SK-N-SH (cell line): ENCODE data around the gene VSIG10L. TPM values are rescaled to one million over a fixed set of nuclear protein-coding genes. Genes with fewer than 3 reads are reported as not detected.

Source experiments
- CTCF ChIA-PET: fragments of 300-600, 350-600 bp; formaldehyde crosslinking; extraction: SDS; loops from one replicate; lab custom pipeline; 2021; lab: Yijun Ruan, JAX
- POLR2A ChIA-PET: fragments of 350-600 bp; sonication (Branson Sonifier 250); formaldehyde crosslinking; extraction: SDS; loops from one replicate; lab custom pipeline; 2020; ENCODE audit warnings: antibody characterized with exemption, inconsistent platforms; lab: Yijun Ruan, JAX
- DNase-seq: peaks from one replicate; pipeline ENCODE4 v3.0.0; 2012
- H2AFZ ChIP-seq: fragments of 200-600 bp; sonication (generic); 2 replicates; pipeline ENCODE4 v1.8.1; 2016; ENCODE audit warnings: antibody characterized with exemption, mild to moderate bottlenecking, low read depth
- H3F3A ChIP-seq: fragments of 200-600 bp; sonication (generic); replicated peaks from 2 replicates; pipeline ENCODE3; 2016; ENCODE audit warnings: antibody characterized with exemption, mild to moderate bottlenecking; ENCODE audit not compliant: insufficient read depth
- H3K27ac ChIP-seq, 2 experiments: fragments of 200-500 bp in 1 of 2; fragments of 200-600 bp in 1 of 2; sonication (Bioruptor generic) in 1 of 2; sonication (generic), shearing (Covaris generic) in 1 of 2; 2 replicates each; pipeline versions ENCODE4 v1.5.1 to v1.6.1; 2014 to 2016; ENCODE audit warnings: low read depth in 2 of 2, inconsistent platforms in 1 of 2, low read length in 1 of 2, mild to moderate bottlenecking in 1 of 2, mixed read lengths in 1 of 2
- H3K27me3 ChIP-seq: fragments of 200-600 bp; sonication (generic), shearing (Covaris generic); 2 replicates; pipeline ENCODE4 v1.6.1; 2016; ENCODE audit warnings: mixed run types; ENCODE audit not compliant: insufficient read depth
- H3K36me3 ChIP-seq, 2 experiments: fragments of 200-500 bp in 1 of 2; fragments of 200-600 bp in 1 of 2; sonication (Bioruptor generic) in 1 of 2; sonication (generic) in 1 of 2; replicated peaks in 1 of 2; 2 replicates each; pipeline versions ENCODE3 to v1.5.1; 2014 to 2016; ENCODE audit warnings: low read length in 1 of 2, mild to moderate bottlenecking in 1 of 2; ENCODE audit not compliant: insufficient read depth in 2 of 2, control insufficient read depth in 1 of 2
- H3K4me1 ChIP-seq, 2 experiments: fragments of 200-500 bp in 1 of 2; fragments of 200-600 bp in 1 of 2; sonication (Bioruptor generic) in 1 of 2; sonication (generic), shearing (Covaris generic) in 1 of 2; 2 replicates each; pipeline versions ENCODE4 v1.5.1 to v1.6.1; 2014 to 2016; ENCODE audit warnings: low read depth in 1 of 2, low read length in 1 of 2, mixed run types in 1 of 2; ENCODE audit not compliant: insufficient read depth in 2 of 2, control insufficient read depth in 1 of 2
- H3K4me2 ChIP-seq: fragments of 200-600 bp; sonication (generic), shearing (Covaris generic); 2 replicates; pipeline ENCODE4 v1.6.1; 2017; ENCODE audit warnings: mixed run types
- H3K4me3 ChIP-seq, 2 experiments: fragments of 200-500 bp in 1 of 2; fragments of 200-600 bp in 1 of 2; sonication (Bioruptor generic) in 1 of 2; sonication (generic), shearing (Covaris generic) in 1 of 2; 2 replicates each; pipeline versions ENCODE4 v1.5.1 to v1.8.1; 2014 to 2016; ENCODE audit warnings: low read depth in 2 of 2, inconsistent platforms in 1 of 2, low read length in 1 of 2, mild to moderate bottlenecking in 1 of 2, mixed read lengths in 1 of 2, moderate library complexity in 1 of 2
- H3K79me2 ChIP-seq: fragments of 200-600 bp; sonication (generic); 2 replicates; pipeline ENCODE4 v1.8.1; 2017; ENCODE audit warnings: mild to moderate bottlenecking; ENCODE audit not compliant: insufficient read depth
- H3K9ac ChIP-seq: fragments of 200-600 bp; sonication (generic); 2 replicates; pipeline ENCODE4 v1.6.1; 2017; ENCODE audit warnings: mixed run types
- H3K9me2 ChIP-seq: fragments of 200-600 bp; sonication (generic); 2 replicates; pipeline ENCODE4 v1.6.1; 2017; ENCODE audit warnings: mixed run types
- H3K9me3 ChIP-seq: fragments of 200-600 bp; sonication (generic); 2 replicates; pipeline ENCODE4 v1.6.1; 2017; ENCODE audit warnings: mixed run types, mild to moderate bottlenecking, moderate library complexity
- H4K20me1 ChIP-seq: fragments of 200-600 bp; sonication (generic); 2 replicates; pipeline ENCODE4 v1.6.1; 2017; ENCODE audit warnings: mild to moderate bottlenecking, mixed run types; ENCODE audit not compliant: insufficient read depth
- FOSL2 ChIP-seq: IDR thresholded peaks from 2 replicates; pipeline ENCODE4 v1.4.0; 2012; ENCODE audit warnings: low read depth, mild to moderate bottlenecking, moderate library complexity, borderline replicate concordance
- FOXJ3 ChIP-seq: sonication (generic); formaldehyde crosslinking; IDR thresholded peaks from 2 replicates; pipeline ENCODE4 v1.5.1; 2020; ENCODE audit warnings: mild to moderate bottlenecking, missing genetic modification reagents
- GATA2 ChIP-seq: sonication (generic); formaldehyde crosslinking; IDR thresholded peaks from 2 replicates; pipeline ENCODE4 v1.5.0; 2020; ENCODE audit warnings: mild to moderate bottlenecking, missing genetic modification reagents
- JUND ChIP-seq: IDR thresholded peaks from 2 replicates; pipeline ENCODE4 v1.4.0; 2012
- MEF2A ChIP-seq: IDR thresholded peaks from 2 replicates; pipeline ENCODE4 v1.4.0; 2012; ENCODE audit warnings: low read depth, borderline replicate concordance
- NFIC ChIP-seq: IDR thresholded peaks from 2 replicates; pipeline ENCODE4 v1.4.0; 2012; ENCODE audit warnings: borderline replicate concordance
- NRF1 ChIP-seq: IDR thresholded peaks from 2 replicates; pipeline ENCODE4 v1.6.1; 2012; ENCODE audit warnings: low read depth, mild to moderate bottlenecking, low read length
- RAD21 ChIP-seq: IDR thresholded peaks from 2 replicates; pipeline ENCODE4 v1.6.1; 2012; ENCODE audit warnings: mild to moderate bottlenecking, low read length
- RFX5 ChIP-seq: IDR thresholded peaks from 2 replicates; pipeline ENCODE4 v1.6.1; 2012; ENCODE audit warnings: mild to moderate bottlenecking, improper control_type of control experiment, low read length
- RXRA ChIP-seq: IDR thresholded peaks from 2 replicates; pipeline ENCODE4 v1.4.0; 2012; ENCODE audit warnings: low read depth, mild to moderate bottlenecking, borderline replicate concordance
- SIN3A ChIP-seq: IDR thresholded peaks from 2 replicates; pipeline ENCODE4 v1.6.1; 2012; ENCODE audit warnings: low read depth, mild to moderate bottlenecking, low read length, moderate library complexity, borderline replicate concordance
- SMC3 ChIP-seq: IDR thresholded peaks from 2 replicates; pipeline ENCODE4 v1.6.1; 2012; ENCODE audit warnings: low read depth, low read length, improper control_type of control experiment
- TEAD4 ChIP-seq: IDR thresholded peaks from 2 replicates; pipeline ENCODE4 v1.4.0; 2012; ENCODE audit warnings: mild to moderate bottlenecking, borderline replicate concordance; ENCODE audit not compliant: insufficient read depth
- WGBS: methylation state at CpG from one replicate; pipeline ENCODE4 v1.1.6; 2017; ENCODE audit warnings: low lambda C conversion rate; 5-methylcytosine and 5-hydroxymethylcytosine counted together
- polyA plus RNA-seq, 3 experiments: library from polyadenylated mRNA; depleted of rRNA; stranded (reverse); fragments of >200 nt; gene quantifications; 2 replicates each; pipeline ENCODE4 v1.2.3, GENCODE V29; 2012
- TF ChIP-seq, protein P1 (sequence below): IDR thresholded peaks from 2 replicates; pipeline ENCODE4 v1.4.0; 2012; ENCODE audit warnings: low read depth, borderline replicate concordance

Gene VSIG10L
- polyA plus RNA-seq, 1 of the 3 experiments (the other 2 are of a cell fraction) = 2.7 TPM

- Histone ChIP-seq H3K27ac (no peak overlapping the region), H3K36me3 (no peaks in the 10 kb centered on the region), H3K4me1 (no peaks in the 10 kb centered on the region), H3K9ac (no peak overlapping the region), H2AFZ (no peak overlapping the region), H4K20me1 (no peaks in the 10 kb centered on the region), H3K27me3 (peaks cover 45% of the 10 kb centered on the region; the same call in 1 of the 2 replicates), H3K79me2 (no peaks in the 10 kb centered on the region), H3F3A (no peaks in the 10 kb centered on the region), H3K4me3 (no peak overlapping the region), H3K4me2 (no peak overlapping the region), H3K9me3 (no peaks in the 10 kb centered on the region), H3K9me2 (no peaks in the 10 kb centered on the region)
- CTCF ChIA-PET = interaction anchor here (1.0 to 1.8 kb wide), 3 partner anchors 15 to 127 kb away, joined by 3 to 8 read pairs (median 5); no protein-coding TSS in a partner anchor
- WGBS = 46% methylated on average over 13 of the region's 23 CpGs
- TF ChIP-seq RAD21 = peak; percentile 18
- no peak for TF ChIP-seq SIN3A
- POLR2A ChIA-PET = no interaction called here
- no peak for DNase-seq
Observed at GRCh38 chr19:51294211-51294976, 47.5 kb downstream of the VSIG10L start.

GRCh38 chr19:51293571-51294210, 48.2 kb downstream of the VSIG10L start:
- DNase-seq = no peak
- no peaks in the 10 kb centered on the region for H3K36me3 ChIP-seq
- H2AFZ ChIP-seq = no peak overlapping the region
- no peak overlapping the region for H3K9ac ChIP-seq
- H3K79me2 ChIP-seq = no peaks in the 10 kb centered on the region
- CTCF ChIA-PET = interaction anchor here (1.0 kb wide), 1 partner anchor 128 kb away, joined by 3 read pairs; no protein-coding TSS in a partner anchor
- peaks cover 45% of the 10 kb centered on the region; the same call in 1 of the 2 replicates for H3K27me3 ChIP-seq
- no peak overlapping the region for H3K4me3 ChIP-seq
- 38% methylated on average over 10 of the region's 14 CpGs for WGBS
- H3K9me3 ChIP-seq = no peaks in the 10 kb centered on the region
- no peak overlapping the region for H3K4me2 ChIP-seq
- H4K20me1 ChIP-seq = no peaks in the 10 kb centered on the region
- H3F3A ChIP-seq = no peaks in the 10 kb centered on the region
- no peak for TF ChIP-seq NFIC
- TF ChIP-seq, all 33 proteins: peak for 0
- POLR2A ChIA-PET = no interaction called here
- Histone ChIP-seq H3K4me1 (no peaks in the 10 kb centered on the region), H3K27ac (no peak overlapping the region), H3K9me2 (no peaks in the 10 kb centered on the region)

DNA sequence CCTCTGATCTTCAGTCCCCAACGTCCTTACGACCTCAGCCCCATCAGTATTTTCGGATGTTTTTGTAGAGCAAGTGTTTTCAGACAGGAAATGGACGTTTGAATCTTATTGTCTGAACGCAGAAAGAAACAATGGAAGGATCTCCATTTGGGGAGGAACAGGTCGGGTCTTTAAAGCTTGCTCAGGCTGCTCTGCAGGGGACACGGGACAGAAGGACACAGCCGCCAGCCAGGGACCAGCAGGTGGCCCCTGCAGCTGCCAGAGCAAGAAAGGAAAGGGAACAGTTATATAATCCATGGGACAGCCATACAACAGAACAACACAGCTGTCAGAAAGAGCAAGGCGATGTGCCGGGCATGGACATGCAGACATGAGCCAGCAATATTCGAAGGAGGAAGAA, 49.0 kb downstream of the VSIG10L start:
- DNase-seq = no peak
- Histone ChIP-seq H3K79me2 (no peaks in the 10 kb centered on the region), H3K4me2 (no peak overlapping the region), H3K27ac (no peak overlapping the region), H3K9me3 (no peaks in the 10 kb centered on the region), H3K4me3 (no peak overlapping the region), H4K20me1 (no peaks in the 10 kb centered on the region), H2AFZ (no peak overlapping the region), H3K27me3 (peaks cover 45% of the 10 kb centered on the region; the same call in 1 of the 2 replicates), H3K9ac (no peak overlapping the region), H3K4me1 (no peaks in the 10 kb centered on the region), H3K9me2 (no peaks in the 10 kb centered on the region), H3K36me3 (no peaks in the 10 kb centered on the region), H3F3A (no peaks in the 10 kb centered on the region)
- no peak for TF ChIP-seq RFX5
- TF ChIP-seq, protein P1, sequence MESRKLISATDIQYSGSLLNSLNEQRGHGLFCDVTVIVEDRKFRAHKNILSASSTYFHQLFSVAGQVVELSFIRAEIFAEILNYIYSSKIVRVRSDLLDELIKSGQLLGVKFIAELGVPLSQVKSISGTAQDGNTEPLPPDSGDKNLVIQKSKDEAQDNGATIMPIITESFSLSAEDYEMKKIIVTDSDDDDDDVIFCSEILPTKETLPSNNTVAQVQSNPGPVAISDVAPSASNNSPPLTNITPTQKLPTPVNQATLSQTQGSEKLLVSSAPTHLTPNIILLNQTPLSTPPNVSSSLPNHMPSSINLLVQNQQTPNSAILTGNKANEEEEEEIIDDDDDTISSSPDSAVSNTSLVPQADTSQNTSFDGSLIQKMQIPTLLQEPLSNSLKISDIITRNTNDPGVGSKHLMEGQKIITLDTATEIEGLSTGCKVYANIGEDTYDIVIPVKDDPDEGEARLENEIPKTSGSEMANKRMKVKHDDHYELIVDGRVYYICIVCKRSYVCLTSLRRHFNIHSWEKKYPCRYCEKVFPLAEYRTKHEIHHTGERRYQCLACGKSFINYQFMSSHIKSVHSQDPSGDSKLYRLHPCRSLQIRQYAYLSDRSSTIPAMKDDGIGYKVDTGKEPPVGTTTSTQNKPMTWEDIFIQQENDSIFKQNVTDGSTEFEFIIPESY = no peak
- no peak for TF ChIP-seq SMC3
- TF ChIP-seq FOSL2 = no peak
- TF ChIP-seq RXRA = no peak
- TF ChIP-seq TEAD4 = no peak
- no peak for TF ChIP-seq RAD21
- TF ChIP-seq GATA2 (CRISPR knock-in tag) = no peak
- no peak for TF ChIP-seq JUND
- TF ChIP-seq FOXJ3 (CRISPR knock-in tag) = no peak
- TF ChIP-seq NRF1 = no peak
- TF ChIP-seq MEF2A = no peak
- TF ChIP-seq NFIC = no peak
- ChIA-PET POLR2A (no interaction called here), CTCF (interaction anchor here (1.5 kb wide), 1 partner anchor 144 kb away, joined by 3 read pairs; no protein-coding TSS in a partner anchor)
- WGBS = 13% methylated on average over 11 of the region's 11 CpGs
